Measurements from ENCODE around the gene WDR7. TPM values are rescaled to one million over a fixed set of nuclear protein-coding genes. Genes with fewer than 3 reads are reported as not detected.

The WDR7 gene
- total and polyA plus RNA-seq, 10 of the 15 experiments (the other 5 are each of a cell fraction or from before 2014, with no cell fraction given): 2.8 to 16.5 (median 11.7) TPM

DNA sequence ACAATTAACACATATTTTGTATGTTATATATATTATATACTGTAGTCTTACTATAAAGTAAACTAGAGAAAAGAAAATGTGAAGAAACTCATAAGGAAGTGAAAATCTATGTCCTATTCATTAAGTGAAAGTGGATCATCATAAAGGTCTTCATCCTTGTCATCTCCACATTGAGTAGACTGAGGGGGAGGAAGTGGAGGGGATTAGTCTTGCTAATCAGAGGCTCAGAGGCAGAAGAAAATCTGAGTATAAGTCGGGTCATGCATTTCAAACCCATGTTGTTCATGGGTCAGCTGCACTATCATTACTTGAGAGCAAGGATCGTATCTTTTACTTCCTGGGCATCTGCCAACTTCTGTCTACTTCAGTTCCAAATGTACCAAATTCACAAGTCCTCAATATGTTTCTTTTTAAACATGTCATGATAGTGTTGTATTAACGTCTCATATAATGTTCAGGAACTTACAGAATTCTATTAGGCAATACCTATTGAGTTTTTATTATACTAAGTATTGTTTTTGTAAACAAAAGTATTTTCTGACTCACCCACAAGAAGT is 286.8 kb downstream of the WDR7 start (continued):
- TF ChIP-seq, protein P1, sequence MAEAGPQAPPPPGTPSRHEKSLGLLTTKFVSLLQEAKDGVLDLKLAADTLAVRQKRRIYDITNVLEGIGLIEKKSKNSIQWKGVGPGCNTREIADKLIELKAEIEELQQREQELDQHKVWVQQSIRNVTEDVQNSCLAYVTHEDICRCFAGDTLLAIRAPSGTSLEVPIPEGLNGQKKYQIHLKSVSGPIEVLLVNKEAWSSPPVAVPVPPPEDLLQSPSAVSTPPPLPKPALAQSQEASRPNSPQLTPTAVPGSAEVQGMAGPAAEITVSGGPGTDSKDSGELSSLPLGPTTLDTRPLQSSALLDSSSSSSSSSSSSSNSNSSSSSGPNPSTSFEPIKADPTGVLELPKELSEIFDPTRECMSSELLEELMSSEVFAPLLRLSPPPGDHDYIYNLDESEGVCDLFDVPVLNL (IDR thresholded peaks at IDR 0.05; ENCODE audit: low read depth, low read length): no peak
- TF ChIP-seq, protein P2, sequence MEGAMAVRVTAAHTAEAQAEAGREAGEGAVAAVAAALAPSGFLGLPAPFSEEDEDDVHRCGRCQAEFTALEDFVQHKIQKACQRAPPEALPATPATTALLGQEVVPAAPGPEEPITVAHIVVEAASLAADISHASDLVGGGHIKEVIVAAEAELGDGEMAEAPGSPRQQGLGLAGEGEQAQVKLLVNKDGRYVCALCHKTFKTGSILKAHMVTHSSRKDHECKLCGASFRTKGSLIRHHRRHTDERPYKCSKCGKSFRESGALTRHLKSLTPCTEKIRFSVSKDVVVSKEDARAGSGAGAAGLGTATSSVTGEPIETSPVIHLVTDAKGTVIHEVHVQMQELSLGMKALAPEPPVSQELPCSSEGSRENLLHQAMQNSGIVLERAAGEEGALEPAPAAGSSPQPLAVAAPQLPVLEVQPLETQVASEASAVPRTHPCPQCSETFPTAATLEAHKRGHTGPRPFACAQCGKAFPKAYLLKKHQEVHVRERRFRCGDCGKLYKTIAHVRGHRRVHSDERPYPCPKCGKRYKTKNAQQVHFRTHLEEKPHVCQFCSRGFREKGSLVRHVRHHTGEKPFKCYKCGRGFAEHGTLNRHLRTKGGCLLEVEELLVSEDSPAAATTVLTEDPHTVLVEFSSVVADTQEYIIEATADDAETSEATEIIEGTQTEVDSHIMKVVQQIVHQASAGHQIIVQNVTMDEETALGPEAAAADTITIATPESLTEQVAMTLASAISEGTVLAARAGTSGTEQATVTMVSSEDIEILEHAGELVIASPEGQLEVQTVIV (IDR thresholded peaks at IDR 0.05; ENCODE audit: borderline replicate concordance, partially characterized antibody): no peak
- TF ChIP-seq NFXL1 (IDR thresholded peaks at IDR 0.05; ENCODE audit: borderline replicate concordance) (no peak), PML (IDR thresholded peaks at IDR 0.05; ENCODE audit: low read length) (no peak)
- TF ChIP-seq, protein P3, sequence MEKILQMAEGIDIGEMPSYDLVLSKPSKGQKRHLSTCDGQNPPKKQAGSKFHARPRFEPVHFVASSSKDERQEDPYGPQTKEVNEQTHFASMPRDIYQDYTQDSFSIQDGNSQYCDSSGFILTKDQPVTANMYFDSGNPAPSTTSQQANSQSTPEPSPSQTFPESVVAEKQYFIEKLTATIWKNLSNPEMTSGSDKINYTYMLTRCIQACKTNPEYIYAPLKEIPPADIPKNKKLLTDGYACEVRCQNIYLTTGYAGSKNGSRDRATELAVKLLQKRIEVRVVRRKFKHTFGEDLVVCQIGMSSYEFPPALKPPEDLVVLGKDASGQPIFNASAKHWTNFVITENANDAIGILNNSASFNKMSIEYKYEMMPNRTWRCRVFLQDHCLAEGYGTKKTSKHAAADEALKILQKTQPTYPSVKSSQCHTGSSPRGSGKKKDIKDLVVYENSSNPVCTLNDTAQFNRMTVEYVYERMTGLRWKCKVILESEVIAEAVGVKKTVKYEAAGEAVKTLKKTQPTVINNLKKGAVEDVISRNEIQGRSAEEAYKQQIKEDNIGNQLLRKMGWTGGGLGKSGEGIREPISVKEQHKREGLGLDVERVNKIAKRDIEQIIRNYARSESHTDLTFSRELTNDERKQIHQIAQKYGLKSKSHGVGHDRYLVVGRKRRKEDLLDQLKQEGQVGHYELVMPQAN (conservative IDR thresholded peaks at IDR 0.05): no peak
- TF ChIP-seq, protein P4, sequence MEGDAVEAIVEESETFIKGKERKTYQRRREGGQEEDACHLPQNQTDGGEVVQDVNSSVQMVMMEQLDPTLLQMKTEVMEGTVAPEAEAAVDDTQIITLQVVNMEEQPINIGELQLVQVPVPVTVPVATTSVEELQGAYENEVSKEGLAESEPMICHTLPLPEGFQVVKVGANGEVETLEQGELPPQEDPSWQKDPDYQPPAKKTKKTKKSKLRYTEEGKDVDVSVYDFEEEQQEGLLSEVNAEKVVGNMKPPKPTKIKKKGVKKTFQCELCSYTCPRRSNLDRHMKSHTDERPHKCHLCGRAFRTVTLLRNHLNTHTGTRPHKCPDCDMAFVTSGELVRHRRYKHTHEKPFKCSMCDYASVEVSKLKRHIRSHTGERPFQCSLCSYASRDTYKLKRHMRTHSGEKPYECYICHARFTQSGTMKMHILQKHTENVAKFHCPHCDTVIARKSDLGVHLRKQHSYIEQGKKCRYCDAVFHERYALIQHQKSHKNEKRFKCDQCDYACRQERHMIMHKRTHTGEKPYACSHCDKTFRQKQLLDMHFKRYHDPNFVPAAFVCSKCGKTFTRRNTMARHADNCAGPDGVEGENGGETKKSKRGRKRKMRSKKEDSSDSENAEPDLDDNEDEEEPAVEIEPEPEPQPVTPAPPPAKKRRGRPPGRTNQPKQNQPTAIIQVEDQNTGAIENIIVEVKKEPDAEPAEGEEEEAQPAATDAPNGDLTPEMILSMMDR (IDR thresholded peaks at IDR 0.05 in 2 of 3, conservative IDR thresholded peaks at IDR 0.05 in 1 of 3; ENCODE audit: control insufficient read depth in 2 of 3, extremely low read depth in 1 of 3, insufficient read depth in 1 of 3, low read depth in 3 of 3, low read length in 3 of 3): no peak
